Measurements from ENCODE around the gene TTC7B.
"Not testable (repeated sequence)": the region's sequence is repeated elsewhere in the genome, so short reads cannot be mapped to it uniquely, and the experiment has no call there.

Gene TTC7B

DNA sequence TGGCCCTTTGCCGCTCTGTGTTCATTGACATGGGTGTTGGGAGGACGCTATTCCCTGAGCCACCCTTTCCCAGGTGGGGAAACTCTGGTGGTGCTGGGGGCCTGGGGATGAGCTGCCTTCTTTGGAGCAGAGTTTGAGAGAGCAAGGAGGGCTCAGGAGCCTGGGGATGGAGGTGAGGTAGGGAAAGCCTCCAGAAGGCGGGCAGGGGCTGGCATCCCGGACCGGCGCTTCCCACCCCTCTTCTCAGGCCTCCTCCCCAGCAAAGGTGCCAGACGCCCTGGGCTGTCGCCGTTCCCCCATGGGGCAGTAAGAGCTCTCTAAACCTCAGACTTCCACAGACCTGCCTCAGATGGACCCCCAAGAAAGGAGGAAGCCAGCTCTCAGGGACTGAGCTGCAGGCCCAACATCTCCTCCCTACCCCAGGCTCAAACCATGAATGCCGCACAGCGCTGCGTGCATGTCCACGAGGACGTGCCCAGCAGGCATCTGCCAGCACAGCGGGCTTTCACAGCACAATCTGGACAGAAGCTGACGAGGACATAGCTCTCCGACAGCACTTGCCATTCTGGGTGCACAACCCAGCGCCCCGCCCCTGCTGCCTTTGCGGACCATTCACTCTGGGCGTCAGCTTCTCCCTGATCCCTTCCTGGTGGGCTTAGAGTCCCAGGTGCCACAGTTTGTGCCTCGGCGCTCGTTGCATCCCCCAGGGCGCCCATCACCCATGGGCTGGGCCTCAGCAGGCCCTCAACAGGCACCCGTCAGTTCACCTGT is 14.9 kb upstream of the TTC7B start:
- DNase-seq: no peak

- DNase-seq: no peak
Measured at GRCh38 chr14:90829677-90830076, 13.4 kb upstream of the TTC7B start.

GRCh38 chr14:90828642-90829487 is 12.6 kb upstream of the TTC7B start:
- DNase-seq: no peak

DNA sequence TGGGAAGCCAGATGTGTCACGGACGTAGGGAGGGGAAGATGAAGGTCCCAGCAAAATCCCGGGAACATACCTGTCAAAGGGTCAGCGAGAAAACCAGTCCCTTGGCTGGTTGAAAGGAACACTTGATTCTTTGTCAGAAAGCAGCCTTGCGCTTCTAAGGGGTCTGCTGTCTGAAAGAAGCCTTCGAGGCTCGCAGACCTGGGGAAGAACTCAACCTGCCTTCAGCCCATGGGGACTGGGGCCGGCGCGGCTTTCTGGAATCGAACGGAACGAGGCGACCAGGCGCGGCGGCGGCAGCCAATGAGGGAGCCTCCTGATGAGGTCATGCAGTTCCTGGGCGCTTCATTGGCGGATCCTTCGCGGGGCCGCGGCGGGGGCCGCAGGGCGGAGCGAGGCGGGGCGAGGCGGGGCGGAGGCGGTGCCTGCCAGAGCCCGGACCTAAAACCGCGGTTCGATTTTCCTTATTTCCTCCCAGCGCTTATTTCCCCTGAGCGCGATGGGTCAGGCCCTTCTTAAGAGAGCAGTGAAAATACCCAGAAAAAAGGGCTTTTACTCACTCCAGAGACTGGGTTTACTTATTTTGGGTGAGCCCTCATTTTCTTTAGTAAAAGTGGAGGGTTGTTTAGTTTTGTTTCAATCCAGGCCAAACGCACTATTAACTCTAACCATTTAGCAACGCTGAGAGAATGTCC is 11.8 kb upstream of the TTC7B start:
- peak; percentile 78 to 86 for DNase-seq

DNA sequence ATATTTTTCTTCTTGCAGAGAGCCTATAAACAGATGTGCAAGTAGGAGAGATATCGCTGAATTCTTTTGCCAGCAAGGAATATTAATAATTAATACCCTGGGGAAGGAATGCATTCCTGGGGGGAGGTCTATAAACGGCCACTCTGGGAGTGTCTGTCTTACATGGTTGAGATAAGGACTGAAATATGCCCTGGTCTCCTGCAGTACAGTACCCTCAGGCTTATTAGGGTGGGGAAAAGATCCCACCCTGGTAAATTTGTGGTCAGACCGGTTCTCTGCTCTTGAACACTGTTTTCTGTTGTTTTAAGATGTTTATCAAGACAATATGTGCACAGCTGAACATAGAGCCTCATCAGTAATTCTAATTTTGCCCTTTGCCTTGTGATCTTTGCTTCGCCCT is 7.3 kb upstream of the TTC7B start:
- not testable (repeated sequence) for DNase-seq

GRCh38 chr14:90820958-90821357 is 4.7 kb upstream of the TTC7B start:
- no peak for DNase-seq

DNA sequence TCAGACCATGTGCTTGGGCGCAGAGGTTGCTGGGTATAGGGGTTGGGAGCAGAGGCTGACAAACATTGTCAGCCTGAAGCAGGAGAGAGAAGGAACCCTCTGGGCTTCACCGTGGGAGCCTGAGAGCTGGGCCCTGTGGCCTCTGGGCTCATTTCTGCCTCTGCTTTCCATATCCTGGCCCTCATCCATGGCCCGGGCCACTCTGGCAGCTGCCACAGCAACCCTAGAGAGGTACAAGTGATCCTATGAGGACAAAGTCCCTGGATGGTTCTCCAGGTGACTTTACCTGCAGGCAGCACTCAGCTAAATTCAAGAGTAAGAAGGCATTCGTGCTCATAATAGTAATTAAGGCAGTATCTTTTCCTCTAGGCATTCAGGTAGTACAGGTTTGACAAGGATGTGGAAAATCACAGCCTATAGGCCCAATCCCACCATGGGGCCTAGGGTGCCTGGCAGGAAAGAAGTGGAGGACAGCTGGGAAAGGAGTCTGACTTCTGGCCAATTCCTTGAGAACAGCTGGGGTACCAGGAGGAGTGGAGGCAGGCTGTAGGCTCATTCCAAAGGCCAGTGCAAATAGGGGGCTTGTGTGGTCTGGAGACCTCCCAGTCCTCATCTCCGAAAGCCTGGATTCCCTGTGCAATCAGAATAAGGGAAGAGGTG is 3.6 kb upstream of the TTC7B start:
- no peak for DNase-seq

DNA sequence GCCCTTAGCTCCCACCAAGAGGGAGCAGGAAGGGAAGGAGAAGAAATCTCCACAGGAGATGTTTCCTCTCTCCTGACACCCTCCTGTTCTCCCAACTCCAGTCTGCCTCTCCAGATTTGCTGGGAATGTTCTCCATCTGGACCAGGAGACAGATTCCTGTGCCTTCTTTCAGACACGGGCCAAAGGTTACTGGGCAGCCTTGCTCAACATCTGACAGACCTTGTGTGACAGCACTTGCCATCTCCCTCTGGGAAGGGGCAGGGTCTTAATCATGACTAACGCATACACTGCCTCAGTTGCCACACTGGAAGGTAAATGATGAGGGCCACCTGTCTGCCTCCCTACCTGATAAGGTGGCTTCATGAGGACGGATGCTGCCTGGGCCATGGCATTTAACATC is 2.5 kb upstream of the TTC7B start:
- DNase-seq: no peak

DNA sequence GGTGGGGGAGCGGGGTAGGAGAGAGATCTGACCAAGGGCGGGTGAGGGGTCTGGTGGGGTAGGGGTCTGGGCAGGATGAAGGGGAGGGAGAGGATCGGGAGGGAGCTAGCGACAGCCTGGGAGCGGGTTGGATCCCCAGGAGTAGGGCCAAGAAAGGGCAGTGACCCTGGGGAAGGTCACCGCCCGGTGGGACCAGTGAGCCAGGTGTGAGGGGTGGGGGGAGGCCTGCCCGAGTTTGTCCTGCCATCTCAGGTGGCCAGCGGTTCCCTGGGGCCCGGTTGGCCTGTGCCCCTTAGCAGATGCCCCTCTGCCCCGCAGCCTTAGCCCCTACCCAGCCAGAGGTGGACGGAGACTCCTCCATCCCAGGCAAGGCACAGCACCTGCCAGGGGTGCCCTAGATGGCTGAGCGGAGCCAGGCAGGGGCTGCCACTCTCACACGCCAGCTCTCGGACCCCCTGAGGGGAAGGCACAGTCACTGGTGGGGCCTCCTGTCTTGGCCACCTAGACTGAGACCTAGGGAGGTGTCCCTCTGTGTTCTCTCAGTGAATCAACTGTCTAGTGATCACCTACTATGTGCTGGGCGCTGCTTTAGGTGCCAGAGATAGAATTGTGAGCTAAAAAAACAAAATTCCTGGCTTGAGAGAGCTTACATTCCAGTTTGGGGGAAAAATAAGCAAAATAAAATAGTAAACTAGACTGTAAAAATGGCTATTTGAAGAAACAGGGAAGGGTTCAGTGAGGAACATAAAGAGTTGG is 629 bp upstream of the TTC7B start:
- no peak for DNase-seq

GRCh38 chr14:90815572-90815821 is 733 bp downstream of the TTC7B start:
- DNase-seq: no peak

DNA sequence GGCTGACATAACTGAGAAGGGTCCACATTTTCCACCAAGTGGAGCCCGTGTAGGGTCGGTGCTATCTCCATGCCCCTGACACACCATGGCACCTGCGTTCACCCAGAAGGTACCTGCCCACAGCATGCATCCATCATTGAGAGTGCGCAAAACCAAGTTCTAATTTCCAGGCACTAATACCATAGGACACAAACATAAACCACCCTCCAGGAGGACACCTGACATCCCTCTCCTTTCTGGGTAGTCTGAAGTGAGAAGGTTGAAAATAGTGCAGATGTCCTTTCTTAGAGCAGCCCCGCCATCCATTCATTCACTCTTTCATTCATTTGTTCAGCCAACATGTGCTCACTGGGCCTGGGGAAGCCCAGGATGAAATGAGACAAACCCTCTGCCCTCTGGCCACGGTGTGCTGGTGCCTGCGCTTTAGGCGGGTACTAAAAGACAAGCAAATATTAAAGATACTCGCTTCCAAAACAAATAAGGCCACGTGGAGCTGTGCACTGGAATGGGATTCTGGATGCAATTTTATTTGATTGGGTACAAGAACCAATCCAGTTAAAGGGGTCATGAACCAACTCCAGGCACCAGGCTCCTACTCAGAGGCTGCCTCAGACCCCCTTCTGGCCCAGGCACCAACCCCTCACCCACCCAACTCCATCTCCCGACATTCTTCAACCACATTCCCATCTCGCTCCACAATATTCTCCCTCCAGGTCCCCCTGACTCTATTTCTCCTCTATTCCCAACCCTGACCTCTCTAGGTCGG is 1.2 kb downstream of the TTC7B start:
- no peak for DNase-seq

GRCh38 chr14:90813442-90813841 is 2.8 kb downstream of the TTC7B start:
- DNase-seq: no peak

DNA sequence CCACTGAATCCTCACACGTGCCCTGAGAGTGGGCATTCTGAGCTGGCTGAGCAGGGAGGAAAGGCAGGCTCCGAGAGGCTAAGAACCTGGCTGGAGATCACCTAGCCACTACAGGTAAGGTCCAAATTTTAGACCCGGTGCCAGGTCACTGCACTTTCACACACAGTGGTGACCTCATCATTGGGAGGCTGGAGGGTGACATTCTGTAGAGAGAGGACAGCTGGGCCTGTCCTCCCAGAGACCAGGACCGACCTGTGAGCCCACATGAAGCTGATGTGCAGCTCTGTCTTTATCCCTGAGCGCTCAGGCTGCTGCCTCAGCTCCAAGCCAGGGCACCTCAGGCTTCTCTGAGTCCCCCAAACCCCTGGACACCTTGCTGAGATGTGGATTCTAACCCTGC is 4.1 kb downstream of the TTC7B start:
- DNase-seq: no peak

DNA sequence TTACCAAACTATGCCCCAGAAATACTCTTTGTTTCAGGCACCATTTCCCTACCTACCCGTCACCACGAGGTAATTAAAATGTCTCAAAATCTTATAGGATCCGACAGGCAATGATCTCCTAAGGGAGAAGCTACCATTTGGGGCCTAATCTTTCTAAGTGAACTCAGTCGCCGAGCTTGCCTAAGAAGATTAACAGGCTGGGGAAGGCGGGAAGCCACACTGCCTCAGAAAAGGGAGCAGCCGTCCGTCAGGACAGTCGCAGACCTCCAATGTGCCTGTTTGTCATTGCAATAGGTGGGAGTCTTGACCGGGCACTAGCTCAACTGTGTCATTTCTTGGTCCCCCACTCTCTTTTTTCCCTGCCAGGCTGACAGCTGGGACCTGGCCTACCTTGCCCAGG is 4.6 kb downstream of the TTC7B start:
- DNase-seq: no peak

DNA sequence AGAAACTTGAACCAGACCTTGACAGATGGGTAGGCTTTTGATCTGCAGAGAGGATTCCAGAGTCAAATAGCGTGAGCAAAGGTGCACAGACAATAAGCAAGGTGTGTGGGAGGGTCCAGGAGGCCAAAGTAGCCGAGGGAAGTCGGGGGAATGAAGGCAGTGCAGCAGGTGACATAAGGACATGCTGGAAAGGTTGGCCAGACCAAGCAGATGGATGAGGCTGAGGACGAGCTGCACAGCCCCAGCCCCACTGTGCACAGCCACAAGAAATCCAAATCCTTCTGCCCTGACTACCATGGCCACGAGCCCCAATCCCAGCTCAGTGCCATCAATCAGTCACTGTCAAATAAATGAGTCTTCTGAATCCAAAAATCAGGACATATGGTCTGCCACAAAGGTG is 5.4 kb downstream of the TTC7B start:
- no peak for DNase-seq

- DNase-seq: no peak
Measured at GRCh38 chr14:90809530-90810312, 6.5 kb downstream of the TTC7B start.

DNA sequence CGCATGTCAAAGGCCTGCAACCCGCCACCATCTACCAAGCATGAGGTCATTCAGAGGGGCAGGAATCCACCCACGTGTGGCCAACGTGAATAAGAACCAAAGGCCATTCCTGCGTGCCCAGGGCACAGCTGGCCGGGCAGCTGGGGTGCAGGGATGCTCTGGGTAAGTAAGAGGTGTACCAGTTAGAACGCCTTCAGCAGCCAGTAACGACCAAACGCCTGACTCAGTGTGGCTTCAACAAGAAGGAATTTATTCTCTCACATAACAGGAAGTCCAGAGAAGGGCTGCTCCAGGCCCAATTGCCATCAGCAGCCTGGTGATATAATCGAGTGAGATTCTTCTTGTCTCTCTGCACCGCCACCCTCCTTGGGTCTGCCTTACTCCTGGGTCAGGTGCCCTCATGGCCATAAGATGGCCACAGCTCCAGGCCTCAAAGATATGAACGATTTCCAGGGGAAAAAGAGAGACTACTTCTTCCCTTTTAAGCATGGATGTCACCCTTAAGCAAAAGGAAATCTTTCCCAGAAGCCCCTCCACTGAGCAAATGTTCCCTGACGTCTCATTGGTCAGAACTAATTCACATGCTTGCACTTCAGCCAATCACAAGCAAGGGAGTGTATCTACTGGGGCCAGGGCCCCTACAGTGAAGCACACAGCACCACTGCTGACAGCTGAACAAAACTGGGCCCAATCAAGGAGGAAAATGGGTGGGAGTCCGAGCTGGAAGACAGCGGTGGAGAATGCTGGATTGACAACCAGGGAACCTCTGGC is 7.3 kb downstream of the TTC7B start:
- no peak for DNase-seq

- DNase-seq: no peak
Measured at GRCh38 chr14:90807060-90807459, 9.2 kb downstream of the TTC7B start.

GRCh38 chr14:90805662-90806540 is 10.3 kb downstream of the TTC7B start:
- DNase-seq: no peak

Measured in SW 1271 (cell line).